GM12864 (cell line): Measurements from ENCODE around the gene DISC1.

Experiments used
- DNase-seq: peaks from one replicate; pipeline ENCODE4 v3.0.0-alpha.2; 2011; ENCODE audit warnings: low read depth
- H3K4me3 ChIP-seq: 2 replicates; pipeline ENCODE4 v1.5.1; 2011; ENCODE audit warnings: mild to moderate bottlenecking, low read depth, low read length, control low read depth
- TF ChIP-seq, protein P1 (sequence below): IDR thresholded peaks from 2 replicates; pipeline ENCODE4 v1.5.1; 2011; ENCODE audit warnings: low read depth, mild to moderate bottlenecking, moderate library complexity, low read length, control low read depth, inconsistent platforms; ENCODE audit errors: missing control alignments

The DISC1 gene

DNA sequence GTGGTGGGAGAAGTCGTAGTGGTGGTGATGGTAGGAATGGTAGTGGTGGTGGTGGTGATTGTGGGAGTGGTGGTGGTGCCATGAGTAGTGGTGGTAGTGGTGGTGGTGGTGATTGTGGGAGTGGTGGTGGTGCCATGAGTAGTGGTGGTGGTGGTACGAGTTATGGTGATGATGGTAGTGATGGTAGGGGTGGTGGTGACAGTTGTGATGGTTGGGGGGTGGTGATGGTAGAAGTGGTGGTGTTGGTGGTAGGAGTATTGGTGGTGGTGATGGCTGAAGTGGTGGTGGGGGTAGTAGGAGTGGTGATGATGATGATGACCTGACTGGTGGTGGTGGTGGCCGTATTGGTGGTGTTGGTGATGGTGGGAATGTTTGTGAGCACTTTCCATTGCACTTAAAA, 107.1 kb downstream of the DISC1 start:
- H3K4me3 ChIP-seq = no peak overlapping the region
- no peak for DNase-seq
- TF ChIP-seq, protein P1, sequence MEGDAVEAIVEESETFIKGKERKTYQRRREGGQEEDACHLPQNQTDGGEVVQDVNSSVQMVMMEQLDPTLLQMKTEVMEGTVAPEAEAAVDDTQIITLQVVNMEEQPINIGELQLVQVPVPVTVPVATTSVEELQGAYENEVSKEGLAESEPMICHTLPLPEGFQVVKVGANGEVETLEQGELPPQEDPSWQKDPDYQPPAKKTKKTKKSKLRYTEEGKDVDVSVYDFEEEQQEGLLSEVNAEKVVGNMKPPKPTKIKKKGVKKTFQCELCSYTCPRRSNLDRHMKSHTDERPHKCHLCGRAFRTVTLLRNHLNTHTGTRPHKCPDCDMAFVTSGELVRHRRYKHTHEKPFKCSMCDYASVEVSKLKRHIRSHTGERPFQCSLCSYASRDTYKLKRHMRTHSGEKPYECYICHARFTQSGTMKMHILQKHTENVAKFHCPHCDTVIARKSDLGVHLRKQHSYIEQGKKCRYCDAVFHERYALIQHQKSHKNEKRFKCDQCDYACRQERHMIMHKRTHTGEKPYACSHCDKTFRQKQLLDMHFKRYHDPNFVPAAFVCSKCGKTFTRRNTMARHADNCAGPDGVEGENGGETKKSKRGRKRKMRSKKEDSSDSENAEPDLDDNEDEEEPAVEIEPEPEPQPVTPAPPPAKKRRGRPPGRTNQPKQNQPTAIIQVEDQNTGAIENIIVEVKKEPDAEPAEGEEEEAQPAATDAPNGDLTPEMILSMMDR = no peak

DNA sequence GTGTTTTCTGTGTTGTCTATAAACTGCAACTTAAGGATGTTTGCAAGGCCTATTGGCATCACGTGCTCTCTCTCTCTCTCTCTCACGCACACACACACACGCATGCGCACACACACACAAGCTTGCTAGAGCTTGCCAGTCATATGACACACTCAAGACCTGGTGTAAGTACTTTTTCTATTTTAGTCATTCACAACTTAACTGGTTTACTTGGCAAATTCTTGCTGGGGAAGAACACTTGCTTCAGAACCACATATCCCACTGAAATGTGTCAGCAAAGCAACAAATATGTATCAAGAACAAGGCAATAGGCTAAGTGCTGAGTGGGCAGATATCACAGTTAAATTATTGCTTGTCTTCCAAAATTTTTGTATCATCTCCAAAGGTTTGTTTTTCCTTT, 107.8 kb downstream of the DISC1 start:
- TF ChIP-seq, protein P1 = no peak
- no peak for DNase-seq
- no peak overlapping the region for H3K4me3 ChIP-seq

DNA sequence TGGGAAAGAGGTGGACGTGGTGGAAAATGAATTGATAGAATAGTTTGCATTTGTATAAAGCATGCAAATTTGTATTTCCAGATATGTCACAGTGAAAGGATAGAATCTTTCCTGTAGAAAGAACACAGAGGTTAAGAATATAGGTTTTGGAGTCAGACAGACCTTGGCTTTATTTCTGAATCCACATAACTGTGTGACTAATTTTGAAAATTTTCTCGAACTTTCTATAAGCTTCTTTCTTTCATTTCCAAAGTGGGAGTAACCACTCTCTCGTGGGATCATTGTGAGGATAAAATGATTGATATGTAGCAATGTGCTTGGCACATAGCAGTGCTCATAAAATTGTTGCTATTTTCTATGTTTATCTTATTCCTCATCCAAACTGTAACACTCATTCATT, 108.8 kb downstream of the DISC1 start:
- TF ChIP-seq, protein P1 = no peak
- H3K4me3 ChIP-seq = no peak overlapping the region
- no peak for DNase-seq

DNA sequence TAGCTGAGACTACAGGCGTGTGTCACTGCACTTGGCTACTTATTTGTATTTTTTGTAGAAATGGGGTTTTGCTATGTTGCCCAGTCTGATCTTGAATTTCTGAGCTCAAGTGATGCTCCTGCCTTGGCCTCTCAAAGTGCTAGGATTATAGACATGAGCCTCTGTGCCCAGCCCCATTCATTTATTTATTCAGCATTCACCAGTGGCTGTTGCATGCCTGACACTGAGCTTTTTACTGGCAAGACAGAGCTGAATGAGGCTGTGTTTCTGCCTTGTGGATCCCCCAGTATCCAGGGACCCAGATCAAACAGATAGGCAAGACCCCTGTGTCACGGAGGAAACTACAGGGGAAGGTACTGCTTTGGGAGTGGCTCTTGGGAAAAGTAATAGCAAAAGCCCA, 109.4 kb downstream of the DISC1 start:
- no peak for DNase-seq
- TF ChIP-seq, protein P1 = no peak
- H3K4me3 ChIP-seq = no peak overlapping the region

DNA sequence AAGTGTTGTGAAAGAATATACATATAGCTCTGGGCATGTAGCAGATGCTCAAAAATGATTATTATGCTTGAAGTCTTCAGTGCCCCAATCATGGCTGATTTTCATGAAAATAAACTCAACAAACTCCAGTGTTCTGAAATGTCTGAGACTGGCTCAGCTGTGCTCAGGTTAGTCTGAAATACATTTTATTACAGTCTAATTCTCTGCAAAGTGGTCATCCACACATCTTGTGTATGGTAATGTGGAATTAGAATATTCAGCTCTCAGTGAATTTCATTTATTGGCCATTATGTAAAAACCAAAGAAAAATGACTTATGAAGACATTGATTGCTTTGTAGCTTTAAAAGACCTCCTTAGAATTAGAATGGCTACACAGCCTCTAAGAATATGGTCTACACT, 109.9 kb downstream of the DISC1 start:
- TF ChIP-seq, protein P1 = no peak
- DNase-seq = no peak
- H3K4me3 ChIP-seq = no peak overlapping the region

DNA sequence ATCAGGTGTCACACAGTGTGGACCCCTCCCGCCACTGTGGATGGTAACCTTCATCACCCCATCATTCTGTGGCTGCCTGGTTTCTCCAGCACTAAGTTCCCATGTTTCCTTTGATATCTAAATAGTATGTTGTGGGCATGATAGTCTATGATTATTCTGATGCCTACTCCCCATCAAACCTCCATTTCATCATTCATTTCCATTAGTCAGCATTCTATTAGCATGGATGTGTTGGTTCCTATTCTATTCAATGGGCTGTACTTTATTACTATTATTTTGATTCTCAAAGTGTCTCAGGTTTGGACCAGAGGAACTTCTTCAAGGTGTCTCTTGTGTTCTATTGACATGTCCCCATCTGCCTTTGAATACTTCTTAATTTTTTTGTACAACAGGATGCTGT, 112.0 kb downstream of the DISC1 start:
- TF ChIP-seq, protein P1 = no peak
- no peak for DNase-seq
- H3K4me3 ChIP-seq = no peak overlapping the region

DNA sequence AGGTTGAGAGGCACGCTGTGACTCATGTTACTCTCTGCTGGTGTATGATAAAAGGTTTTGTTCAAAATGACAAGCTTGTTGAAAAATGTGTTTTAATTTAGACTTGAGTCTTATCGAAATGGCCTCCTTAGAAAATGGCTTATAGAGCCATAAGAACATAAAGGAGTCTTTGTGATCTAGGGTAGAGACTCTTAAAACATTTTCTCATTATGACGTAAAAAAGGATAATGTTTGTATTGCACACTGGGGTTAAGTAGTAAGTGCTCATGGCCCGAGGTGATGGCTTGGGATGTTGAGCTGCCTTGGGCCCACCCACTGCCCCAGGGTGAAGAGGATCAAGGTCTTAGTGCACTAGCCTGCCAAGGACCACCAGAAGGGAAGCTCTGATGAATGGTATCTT, 117.4 kb downstream of the DISC1 start:
- DNase-seq = no peak
- H3K4me3 ChIP-seq = no peak overlapping the region
- TF ChIP-seq, protein P1 = no peak
